ENCODE measurements around the gene NMNAT1.
"Not testable (repeated sequence)": the region's sequence is repeated elsewhere in the genome, so short reads cannot be mapped to it uniquely, and the experiment has no call there.

The NMNAT1 gene

GRCh38 chr1:10020678-10021077, 77.4 kb downstream of the NMNAT1 start:
- not testable (repeated sequence) for FAIRE-seq

DNA sequence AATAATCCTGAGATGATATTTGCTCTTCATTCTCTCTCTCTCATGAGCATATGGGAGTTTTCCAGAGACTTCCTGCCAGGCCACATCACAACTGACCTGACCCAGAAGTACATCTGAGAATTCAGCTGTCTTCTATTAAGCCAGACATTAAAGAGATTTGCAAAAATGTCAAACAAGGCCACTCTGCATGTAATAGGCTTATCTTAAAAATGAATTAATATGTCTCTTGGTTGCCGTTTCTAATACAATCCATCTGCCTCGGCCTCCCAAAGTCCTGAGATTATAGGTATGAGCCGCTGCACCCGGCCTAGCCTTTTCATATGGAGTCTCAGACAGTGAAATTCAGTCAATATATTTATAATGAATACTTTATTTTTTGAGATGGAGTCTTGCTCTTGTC, 78.7 kb downstream of the NMNAT1 start:
- not testable (repeated sequence) for FAIRE-seq

GRCh38 chr1:10022656-10023055, 79.4 kb downstream of the NMNAT1 start:
- FAIRE-seq, result no peak

DNA sequence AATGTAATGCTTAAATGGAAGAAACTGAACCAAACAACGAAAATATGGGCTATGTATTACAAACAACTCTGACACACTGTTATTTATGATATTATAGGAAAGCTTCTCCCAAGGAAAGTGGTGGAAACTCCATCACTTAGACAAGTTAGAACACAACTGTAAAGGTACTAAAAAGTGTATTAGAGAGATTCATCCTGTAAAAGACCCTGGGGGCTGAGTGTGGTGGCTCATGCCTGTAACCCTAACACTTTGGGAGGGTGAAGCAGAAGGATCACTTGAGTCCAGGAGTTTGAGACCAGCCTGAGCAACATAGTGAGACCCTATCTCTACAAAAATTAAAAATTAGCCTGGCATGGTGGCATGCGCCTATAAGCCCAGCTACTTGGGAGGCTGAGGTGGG, 82.1 kb downstream of the NMNAT1 start:
- no peak for FAIRE-seq

GRCh38 chr1:10027027-10027426, 83.8 kb downstream of the NMNAT1 start:
- FAIRE-seq, result no peak

- FAIRE-seq, result not testable (repeated sequence)
These were observed 85.8 kb downstream of the NMNAT1 start for GRCh38 chr1:10028956-10029500.

DNA sequence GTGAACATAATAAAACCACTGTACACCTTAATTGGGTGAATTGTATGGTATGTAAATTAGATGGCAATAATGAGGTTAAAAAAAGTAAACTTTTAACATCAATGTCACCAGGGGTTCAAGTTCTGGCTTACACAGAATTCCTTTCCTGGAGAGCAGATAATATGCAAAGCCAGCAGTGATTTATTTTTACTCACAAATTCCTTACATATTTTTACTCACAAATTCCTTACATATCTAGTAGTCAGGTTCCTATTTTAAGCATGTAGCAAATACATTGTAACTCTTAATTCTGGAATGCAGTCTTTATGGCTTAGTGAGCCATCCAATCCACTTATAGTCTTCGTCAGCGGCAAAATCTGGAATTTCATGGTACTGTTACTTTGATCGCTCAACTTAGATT, 88.2 kb downstream of the NMNAT1 start:
- no peak for FAIRE-seq

DNA sequence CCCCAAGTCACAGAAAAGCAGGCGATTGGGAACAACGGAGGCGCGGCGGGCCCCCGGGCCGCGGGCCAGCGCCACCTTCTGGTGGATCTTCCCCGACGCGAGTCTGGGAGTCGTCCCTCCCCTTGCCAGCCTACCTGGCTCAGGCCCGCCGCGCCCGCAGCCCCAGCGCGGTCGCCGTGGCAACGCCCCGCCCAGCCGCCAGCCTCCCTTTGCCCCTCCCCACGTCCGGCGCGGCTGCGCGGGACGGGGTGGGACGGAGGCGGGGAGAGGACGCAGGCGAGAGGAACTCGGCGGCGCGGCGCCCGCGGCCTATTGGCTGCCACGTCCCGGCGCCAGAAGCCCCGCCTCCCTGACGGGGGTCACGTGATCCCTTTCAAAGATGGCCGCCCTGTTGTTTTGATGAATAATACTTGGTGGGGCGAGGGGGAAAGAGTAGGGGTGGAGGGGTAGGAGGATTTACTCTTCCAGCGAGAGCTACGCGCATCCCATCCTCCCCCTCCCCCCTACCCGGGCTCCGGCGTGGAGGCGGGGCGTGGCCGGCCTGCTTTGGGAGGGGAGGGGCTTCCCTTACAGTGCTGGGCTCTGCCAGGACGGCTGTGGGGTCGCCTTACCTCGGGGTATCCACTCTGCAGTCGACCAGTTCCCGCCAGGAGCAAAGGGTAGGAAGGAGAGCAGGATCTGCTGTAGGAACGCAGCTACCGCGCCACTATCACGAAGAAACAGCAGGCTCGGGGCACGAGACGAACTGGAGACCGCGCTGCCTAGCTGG, 89.5 kb downstream of the NMNAT1 start, which contains the start of gene UBE4B:
UBE4B (plus strand) TSS at position 369 of the 769 bp plus-strand sequence. CDS start 713 bp downstream, outside the sequence.
- no peak for FAIRE-seq

- no peak for FAIRE-seq
These were observed 90.1 kb downstream of the NMNAT1 start for GRCh38 chr1:10033359-10033845.
